ENCODE data around the gene TNFRSF13B. TPM values are rescaled to one million over a fixed set of nuclear protein-coding genes. Genes with fewer than 3 reads are reported as not detected.

The TNFRSF13B gene
- total RNA-seq, 1 donor from 2014 or later = not detected

DNA sequence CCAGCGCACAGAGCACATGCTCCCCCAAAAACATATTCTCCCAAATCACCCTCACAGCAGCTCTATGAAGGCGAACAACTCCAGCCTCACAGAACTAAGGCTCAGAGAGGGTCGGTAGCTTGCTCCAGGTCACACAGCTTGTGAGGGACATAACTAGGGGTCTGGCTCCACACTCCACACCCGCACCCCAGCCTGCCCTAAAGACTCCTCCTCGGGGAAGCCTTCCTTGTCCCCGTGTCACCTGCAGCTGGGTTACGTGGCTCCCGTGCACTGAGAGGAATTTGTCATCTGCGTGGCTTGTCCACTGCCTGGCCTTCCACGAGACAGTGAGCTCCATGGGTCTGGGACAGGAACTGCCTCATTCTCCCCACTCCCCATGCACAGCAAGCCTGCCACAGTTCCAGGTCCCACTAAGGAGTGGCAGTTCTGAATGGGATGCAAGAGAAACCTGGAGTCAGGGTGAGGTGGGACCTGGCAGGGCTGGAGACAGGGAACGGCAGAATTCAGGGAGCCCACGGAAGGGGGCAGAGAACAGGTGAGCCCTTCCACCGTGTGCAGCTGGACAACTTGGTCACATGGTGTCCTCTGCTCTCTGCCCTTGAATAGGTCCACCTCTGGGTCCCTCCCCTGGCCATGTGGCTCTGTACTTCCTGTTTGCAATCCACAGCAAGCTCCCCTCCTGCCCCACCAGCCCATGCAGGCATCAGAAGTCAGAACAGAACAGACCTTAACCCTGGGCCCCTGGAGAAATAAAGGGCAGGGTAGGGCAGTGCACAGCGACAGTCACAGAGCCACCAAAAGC lies 27.4 kb downstream of the TNFRSF13B start:
- TF ChIP-seq CTCF (IDR thresholded peaks at IDR 0.05; ENCODE audit: insufficient read depth, low read length, poor library complexity, severe bottlenecking) = no peak
- no peak for DNase-seq (ENCODE audit: low read depth)
- Histone ChIP-seq H3K36me3 (ENCODE audit: control insufficient read depth, insufficient read depth, low read length) (no peaks in the 10 kb centered on the region), H3K27me3 (ENCODE audit: control insufficient read depth, insufficient read depth, low read length) (peaks cover 4% of the 10 kb centered on the region), H3K4me3 (ENCODE audit: low read depth, low read length) (no peak overlapping the region)

DNA sequence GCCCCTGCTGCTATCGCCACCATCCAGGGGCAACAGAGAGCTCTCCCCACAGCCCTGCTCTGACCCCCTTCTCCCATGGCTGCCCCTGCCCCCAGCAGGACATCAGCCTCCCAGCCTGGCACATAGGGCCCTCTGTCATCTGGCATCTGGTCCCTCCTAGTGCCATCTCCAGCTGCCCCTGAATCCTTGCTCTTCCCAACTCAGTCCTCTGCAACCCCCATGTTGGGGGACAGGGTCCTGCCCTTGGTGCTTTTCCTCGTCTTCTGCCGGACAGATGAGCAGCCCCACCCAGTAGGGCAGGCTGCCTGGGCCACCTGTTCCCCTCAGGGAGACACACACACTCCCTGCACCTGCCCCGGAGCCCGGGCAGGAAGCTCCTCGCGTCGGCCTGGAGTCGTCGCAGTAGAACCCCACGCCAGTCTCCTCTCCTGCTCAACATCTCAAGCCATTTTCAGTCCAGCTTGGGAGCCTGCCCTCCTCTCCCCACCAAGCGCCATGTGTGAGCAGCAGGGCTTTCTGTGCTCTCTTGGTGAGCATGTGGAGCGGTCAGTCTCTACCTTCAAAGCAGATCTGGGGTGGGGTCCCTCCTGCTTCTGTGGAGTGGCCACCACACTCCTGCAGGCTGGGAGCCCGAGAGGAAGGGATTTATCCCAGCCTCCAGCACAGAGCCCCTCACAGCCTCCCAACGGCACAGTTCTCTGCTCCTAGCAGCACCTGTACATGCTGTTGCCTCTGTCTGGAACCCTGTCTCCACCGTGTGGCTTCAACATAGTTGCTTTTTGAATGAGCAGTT lies 28.2 kb downstream of the TNFRSF13B start:
- H3K27me3 ChIP-seq (ENCODE audit: control insufficient read depth, insufficient read depth, low read length) = peaks cover 9% of the 10 kb centered on the region
- no peak for DNase-seq (ENCODE audit: low read depth)
- no peaks in the 10 kb centered on the region for H3K36me3 ChIP-seq (ENCODE audit: control insufficient read depth, insufficient read depth, low read length)
- no peak for TF ChIP-seq CTCF (IDR thresholded peaks at IDR 0.05; ENCODE audit: insufficient read depth, low read length, poor library complexity, severe bottlenecking)
- no peak overlapping the region for H3K4me3 ChIP-seq (ENCODE audit: low read depth, low read length)

DNA sequence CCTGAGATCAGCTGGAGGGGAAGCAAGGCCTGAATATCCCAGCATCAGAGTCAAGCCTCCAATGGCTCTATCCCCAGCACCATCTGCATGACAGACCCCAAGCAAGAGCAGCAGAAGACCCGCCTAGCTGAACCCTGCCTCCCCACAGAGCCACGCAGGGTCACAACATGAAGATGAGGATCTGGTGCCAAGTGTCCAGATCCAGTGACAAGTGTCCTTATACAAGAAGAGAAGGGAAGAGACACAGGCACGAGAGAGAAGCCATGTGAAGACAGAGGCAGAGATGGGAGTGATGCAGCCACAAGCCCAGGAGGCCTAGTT lies 28.9 kb downstream of the TNFRSF13B start:
- DNase-seq (ENCODE audit: low read depth) = no peak
- Histone ChIP-seq H3K27me3 (ENCODE audit: control insufficient read depth, insufficient read depth, low read length) (peaks cover 12% of the 10 kb centered on the region), H3K36me3 (ENCODE audit: control insufficient read depth, insufficient read depth, low read length) (no peaks in the 10 kb centered on the region), H3K4me3 (ENCODE audit: low read depth, low read length) (no peak overlapping the region)
- TF ChIP-seq CTCF (IDR thresholded peaks at IDR 0.05; ENCODE audit: insufficient read depth, low read length, poor library complexity, severe bottlenecking) = no peak

DNA sequence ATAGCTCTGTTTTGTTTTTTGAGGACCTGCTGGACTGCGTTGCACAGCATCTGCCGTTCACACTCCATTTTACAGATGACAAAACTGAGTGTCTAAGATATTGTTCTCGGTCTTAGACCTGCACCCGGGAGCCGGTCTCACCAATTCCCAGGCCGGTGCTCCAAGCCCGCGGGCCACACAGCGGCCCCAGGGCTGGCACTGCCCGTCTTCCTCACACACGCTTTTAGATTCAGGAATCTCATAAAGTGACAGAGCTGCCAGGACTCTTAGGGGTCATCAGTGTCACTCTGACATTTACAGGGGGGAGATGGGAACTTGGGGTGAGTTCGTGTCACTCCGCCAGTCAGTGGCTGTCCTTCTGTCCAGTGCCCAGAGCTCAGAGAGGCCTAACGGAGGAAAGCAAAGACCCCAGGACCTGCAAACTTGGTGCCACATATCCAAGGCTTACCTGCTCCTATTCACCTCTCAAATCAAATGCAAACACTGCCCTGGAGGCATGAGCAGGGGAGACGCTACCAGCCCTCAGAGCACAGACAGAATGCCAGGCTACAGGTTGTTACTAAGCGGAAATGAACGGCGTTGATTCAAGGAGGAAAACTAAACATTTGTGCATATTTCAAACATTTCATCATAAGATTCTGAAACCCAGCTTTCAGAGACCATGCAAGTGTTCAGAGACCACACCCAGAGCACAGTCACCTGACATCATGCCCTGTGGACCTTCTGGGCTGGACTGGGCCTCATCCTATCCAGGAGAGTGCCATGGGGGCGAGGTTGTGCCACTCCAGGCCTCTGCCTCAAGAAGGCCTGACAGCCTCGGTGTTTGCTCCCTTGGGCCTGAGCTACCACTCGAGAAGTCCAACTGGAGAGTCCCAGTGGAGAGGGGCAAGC lies 29.5 kb downstream of the TNFRSF13B start:
- TF ChIP-seq CTCF (IDR thresholded peaks at IDR 0.05; ENCODE audit: insufficient read depth, low read length, poor library complexity, severe bottlenecking) = no peak
- H3K36me3 ChIP-seq (ENCODE audit: control insufficient read depth, insufficient read depth, low read length) = no peaks in the 10 kb centered on the region
- no peak overlapping the region for H3K4me3 ChIP-seq (ENCODE audit: low read depth, low read length)
- DNase-seq (ENCODE audit: low read depth) = no peak
- H3K27me3 ChIP-seq (ENCODE audit: control insufficient read depth, insufficient read depth, low read length) = peaks cover 14% of the 10 kb centered on the region

DNA sequence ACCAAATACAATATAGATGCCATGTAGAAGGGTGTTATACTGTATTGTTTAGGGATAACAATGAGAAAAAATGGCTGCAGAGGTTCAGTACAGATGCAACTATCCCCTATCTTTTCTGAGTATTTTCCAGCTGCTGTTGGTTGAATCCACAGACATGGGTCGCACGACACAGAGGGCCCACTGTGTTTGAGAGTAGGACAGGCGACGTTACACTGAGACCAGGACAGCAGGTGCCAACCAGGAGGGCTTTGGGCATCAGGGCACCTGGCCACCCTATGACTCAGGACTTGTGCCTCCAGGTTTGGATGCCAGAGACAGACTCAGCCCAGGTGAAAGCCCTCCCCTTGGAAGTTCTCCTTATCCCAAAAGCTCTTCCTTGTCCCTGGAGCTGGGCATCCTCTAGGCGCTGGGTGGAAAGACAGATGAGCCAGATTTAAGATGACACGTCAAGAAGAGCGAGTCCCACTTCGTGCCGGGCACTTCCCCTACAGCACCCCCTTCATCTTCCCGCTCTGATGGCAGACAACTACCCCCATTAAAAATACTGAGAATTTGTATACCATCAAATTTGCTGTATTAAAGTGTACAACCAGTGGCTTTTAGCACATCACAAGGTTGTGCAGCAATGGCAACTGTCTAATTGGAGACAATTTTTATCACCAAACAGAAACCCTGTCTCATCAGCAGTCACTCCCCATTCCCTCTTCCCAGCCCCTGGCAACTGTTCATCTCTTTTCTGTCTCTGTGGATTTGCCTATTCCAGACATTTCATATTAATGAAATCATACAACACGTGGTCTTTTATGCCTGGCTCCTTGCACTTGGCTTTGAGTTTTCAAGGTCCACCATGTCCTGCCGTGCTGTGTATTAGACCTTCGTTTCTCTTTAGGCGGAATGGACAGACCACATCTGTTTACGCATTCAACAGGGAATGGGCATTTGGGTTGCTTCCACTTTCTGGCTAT lies 30.6 kb downstream of the TNFRSF13B start:
- no peak for DNase-seq (ENCODE audit: low read depth)
- Histone ChIP-seq H3K4me3 (ENCODE audit: low read depth, low read length) (no peak overlapping the region), H3K27me3 (ENCODE audit: control insufficient read depth, insufficient read depth, low read length) (peaks cover 14% of the 10 kb centered on the region), H3K36me3 (ENCODE audit: control insufficient read depth, insufficient read depth, low read length) (no peaks in the 10 kb centered on the region)
- TF ChIP-seq CTCF (IDR thresholded peaks at IDR 0.05; ENCODE audit: insufficient read depth, low read length, poor library complexity, severe bottlenecking) = no peak
